GM12874 (cell line): ENCODE measurements around the gene DMD.

Experiments
- TF ChIP-seq, protein P1 (sequence below): IDR thresholded peaks from 2 replicates; pipeline ENCODE4 v1.5.1; 2011; ENCODE audit warnings: low read depth, mild to moderate bottlenecking, control low read depth, low read length, moderate library complexity; ENCODE audit not compliant: insufficient read depth

DMD gene

GRCh38 chrX:32852203-32852602, 359.1 kb downstream of the DMD start:
- TF ChIP-seq, protein P1, sequence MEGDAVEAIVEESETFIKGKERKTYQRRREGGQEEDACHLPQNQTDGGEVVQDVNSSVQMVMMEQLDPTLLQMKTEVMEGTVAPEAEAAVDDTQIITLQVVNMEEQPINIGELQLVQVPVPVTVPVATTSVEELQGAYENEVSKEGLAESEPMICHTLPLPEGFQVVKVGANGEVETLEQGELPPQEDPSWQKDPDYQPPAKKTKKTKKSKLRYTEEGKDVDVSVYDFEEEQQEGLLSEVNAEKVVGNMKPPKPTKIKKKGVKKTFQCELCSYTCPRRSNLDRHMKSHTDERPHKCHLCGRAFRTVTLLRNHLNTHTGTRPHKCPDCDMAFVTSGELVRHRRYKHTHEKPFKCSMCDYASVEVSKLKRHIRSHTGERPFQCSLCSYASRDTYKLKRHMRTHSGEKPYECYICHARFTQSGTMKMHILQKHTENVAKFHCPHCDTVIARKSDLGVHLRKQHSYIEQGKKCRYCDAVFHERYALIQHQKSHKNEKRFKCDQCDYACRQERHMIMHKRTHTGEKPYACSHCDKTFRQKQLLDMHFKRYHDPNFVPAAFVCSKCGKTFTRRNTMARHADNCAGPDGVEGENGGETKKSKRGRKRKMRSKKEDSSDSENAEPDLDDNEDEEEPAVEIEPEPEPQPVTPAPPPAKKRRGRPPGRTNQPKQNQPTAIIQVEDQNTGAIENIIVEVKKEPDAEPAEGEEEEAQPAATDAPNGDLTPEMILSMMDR, result no peak

- TF ChIP-seq, protein P1, result no peak
Observed at GRCh38 chrX:32851556-32851955, 359.8 kb downstream of the DMD start.

DNA sequence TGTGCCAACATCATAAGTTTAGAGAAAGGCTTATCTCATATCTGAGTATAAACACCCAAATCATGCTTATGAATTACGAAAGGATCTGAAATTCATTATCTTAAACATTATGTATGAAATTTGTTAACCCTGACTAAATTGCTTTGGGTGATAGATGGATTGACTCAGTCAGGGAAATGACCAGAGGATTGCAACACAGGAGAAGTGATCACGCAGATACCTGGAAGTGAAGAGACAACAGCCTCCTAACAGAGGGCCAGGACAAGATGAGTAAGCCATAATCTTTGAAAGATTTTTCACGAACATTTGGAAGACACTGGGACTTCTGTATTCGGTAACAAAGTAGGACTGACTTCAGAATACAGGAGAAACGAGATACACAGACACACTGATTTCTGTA, 363.4 kb downstream of the DMD start:
- TF ChIP-seq, protein P1, result no peak

- TF ChIP-seq, protein P1, result no peak
Observed at GRCh38 chrX:32842053-32842452, 369.3 kb downstream of the DMD start.

- TF ChIP-seq, protein P1, result no peak
Observed at GRCh38 chrX:32839781-32840180, 371.6 kb downstream of the DMD start.

DNA sequence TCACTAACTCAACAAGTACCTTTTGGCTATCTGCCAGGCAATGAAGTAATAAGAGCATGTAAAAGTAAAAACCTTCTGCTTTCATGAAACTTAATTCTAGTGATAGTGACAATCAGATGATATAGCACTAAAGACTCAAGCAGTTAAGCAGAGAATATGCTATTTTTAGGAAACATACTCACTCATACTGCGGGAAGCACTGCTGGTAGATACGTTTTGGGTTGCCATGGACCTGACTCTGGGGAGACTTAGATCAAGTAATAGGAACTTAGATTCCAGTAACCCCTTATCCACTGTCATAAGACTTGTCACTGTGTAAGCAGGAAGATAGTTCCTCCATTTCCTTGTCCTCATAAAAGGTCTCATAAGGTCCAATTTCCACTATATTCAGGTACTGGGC, 386.3 kb downstream of the DMD start:
- TF ChIP-seq, protein P1, result no peak

DNA sequence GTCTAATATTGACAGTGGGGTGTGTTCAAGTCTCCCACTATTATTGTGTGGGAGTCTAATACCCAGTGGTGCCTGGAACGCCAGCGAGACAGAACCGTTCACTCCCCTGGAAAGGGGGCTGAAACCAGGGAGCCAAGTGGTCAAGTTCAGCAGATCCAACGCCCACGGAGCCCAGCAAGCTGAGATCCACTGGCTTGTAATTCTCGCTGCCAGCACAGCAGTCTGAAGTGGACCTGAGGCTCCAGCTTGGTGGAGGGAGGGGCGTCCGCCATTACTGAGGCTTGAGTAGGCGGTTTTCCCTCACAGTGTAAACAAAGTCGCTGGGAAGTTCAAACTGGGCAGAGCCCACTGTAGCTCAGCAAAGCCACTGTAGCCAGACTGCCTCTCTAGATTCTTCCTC, 407.3 kb downstream of the DMD start:
- TF ChIP-seq, protein P1, result no peak

- TF ChIP-seq, protein P1, result no peak
Observed at GRCh38 chrX:32798990-32799389, 412.4 kb downstream of the DMD start.
